Endothelial cell of umbilical vein (primary cell): ENCODE data around the gene IPO5. TPM values are rescaled to one million over a fixed set of nuclear protein-coding genes. Genes with fewer than 3 reads are reported as not detected.

Experiments
- BruUV-seq: library from RNA; stranded (reverse); fragments of 400-500 nt; replicated peaks from 2 replicates; lab custom pipeline; 2021; lab: Mats Ljungman, UMichigan
- CTCF ChIA-PET: fragments of 300-600, 350-600 bp; sonication (Branson Sonifier 250); formaldehyde crosslinking; loops from one replicate; lab custom pipeline; 2021; ENCODE audit warnings: antibody characterized with exemption, inconsistent platforms; lab: Charles Lee
- POLR2A ChIA-PET: fragments of 300-600, 350-600 bp; sonication (Branson Sonifier 250); formaldehyde crosslinking; loops from one replicate; lab custom pipeline; 2021; ENCODE audit warnings: antibody characterized with exemption, inconsistent platforms; lab: Charles Lee
- DNase-seq: peaks from one replicate; pipeline ENCODE4 v3.0.0-alpha.2; 2011; ENCODE audit warnings: low read depth, low spot score
- FAIRE-seq: peaks from 2 replicates; lab custom pipeline; 2011; peaks lifted over from hg19 to GRCh38; lab: Jason Lieb, UNC
- H2AFZ ChIP-seq: 2 replicates; pipeline ENCODE4 v1.6.0; 2012; ENCODE audit warnings: low read depth, low read length, control low read depth, inconsistent platforms
- H3K27ac ChIP-seq: 2 replicates; pipeline ENCODE4 v1.5.1; 2011; ENCODE audit warnings: low read depth, mild to moderate bottlenecking, control low read depth, low read length, moderate library complexity; ENCODE audit not compliant: insufficient read depth
- H3K27me3 ChIP-seq, 2 experiments: 2 replicates each; pipeline versions ENCODE4 v1.6.0 to v1.6.1; 2011; ENCODE audit warnings: low read length in 2 of 2, mixed read lengths in 1 of 2; ENCODE audit not compliant: control insufficient read depth in 2 of 2, insufficient read depth in 2 of 2
- H3K36me3 ChIP-seq, 2 experiments: 2 replicates in 1 of 2; 3 replicates in 1 of 2; pipeline ENCODE4 v1.5.1; 2011; ENCODE audit warnings: low read length in 2 of 2, mild to moderate bottlenecking in 1 of 2, moderate library complexity in 1 of 2; ENCODE audit not compliant: control insufficient read depth in 2 of 2, insufficient read depth in 2 of 2; ENCODE audit errors: extremely low read depth in 1 of 2
- H3K4me1 ChIP-seq: 3 replicates; pipeline ENCODE4 v1.5.1; 2011; ENCODE audit warnings: mild to moderate bottlenecking, low read length; ENCODE audit not compliant: control insufficient read depth, insufficient read depth; ENCODE audit errors: extremely low read depth
- H3K4me2 ChIP-seq: 2 replicates; pipeline ENCODE4 v1.6.1; 2011; ENCODE audit warnings: low read length, control low read depth, mixed read lengths; ENCODE audit not compliant: insufficient read depth
- H3K4me3 ChIP-seq, 3 experiments: fragments of 200-600 bp in 1 of 3; sonication (generic), shearing (Covaris generic) in 1 of 3; replicated peaks in 1 of 3; 2 replicates each; pipeline ENCODE4 v1.5.1; 2011 to 2016; ENCODE audit warnings: control low read depth in 3 of 3, low read length in 3 of 3, mild to moderate bottlenecking in 2 of 3, inconsistent platforms in 1 of 3, low read depth in 1 of 3, moderate library complexity in 1 of 3; ENCODE audit not compliant: insufficient read depth in 1 of 3
- H3K79me2 ChIP-seq: 2 replicates; pipeline ENCODE4 v1.6.0; 2012; ENCODE audit warnings: low read length, inconsistent platforms; ENCODE audit not compliant: control insufficient read depth, insufficient read depth
- H3K9ac ChIP-seq: replicated peaks from 2 replicates; pipeline ENCODE3; 2011; ENCODE audit warnings: low read length, control low read depth; ENCODE audit not compliant: insufficient read depth; ENCODE audit errors: extremely low read depth
- H3K9me1 ChIP-seq: replicated peaks from 3 replicates; pipeline ENCODE4 v1.6.0; 2011; ENCODE audit warnings: mild to moderate bottlenecking, low read length; ENCODE audit not compliant: control insufficient read depth, insufficient read depth; ENCODE audit errors: extremely low read depth
- H3K9me3 ChIP-seq: replicated peaks from 2 replicates; pipeline ENCODE4 v1.5.1; 2012; ENCODE audit warnings: low read length, inconsistent platforms; ENCODE audit not compliant: control insufficient read depth, insufficient read depth
- H4K20me1 ChIP-seq: replicated peaks from 2 replicates; pipeline ENCODE3; 2011; ENCODE audit warnings: mild to moderate bottlenecking, low read length; ENCODE audit not compliant: control insufficient read depth, insufficient read depth; ENCODE audit errors: extremely low read depth
- CTCF ChIP-seq, 2 donors: IDR thresholded peaks; 1 replicate in 1 of 2; 2 replicates in 1 of 2; pipeline ENCODE4 v1.5.1; 2011; ENCODE audit warnings: low read length in 2 of 2, mild to moderate bottlenecking in 2 of 2, moderate library complexity in 2 of 2, control low read depth in 1 of 2, inconsistent platforms in 1 of 2, low read depth in 1 of 2; ENCODE audit not compliant: insufficient read depth in 1 of 2; ENCODE audit errors: extremely low read depth in 1 of 2
- EZH2 ChIP-seq: IDR thresholded peaks from 2 replicates; pipeline ENCODE4 v1.6.1; 2012; ENCODE audit warnings: borderline replicate concordance, low read depth, mild to moderate bottlenecking, moderate library complexity, low read length, inconsistent platforms; ENCODE audit not compliant: severe bottlenecking
- FOS ChIP-seq: IDR thresholded peaks from 2 replicates; pipeline ENCODE4 v1.6.1; 2011; ENCODE audit warnings: mild to moderate bottlenecking, low read length, moderate library complexity, borderline replicate concordance; ENCODE audit not compliant: insufficient read depth
- GATA2 ChIP-seq: IDR thresholded peaks from 2 replicates; pipeline ENCODE4 v1.7.0; 2011; ENCODE audit warnings: low read depth, mild to moderate bottlenecking, moderate library complexity, mixed read lengths, low read length; ENCODE audit not compliant: insufficient read length, insufficient read depth
- JUN ChIP-seq: IDR thresholded peaks from 2 replicates; pipeline ENCODE4 v1.6.1; 2011; ENCODE audit warnings: borderline replicate concordance, low read depth; ENCODE audit not compliant: insufficient read length, insufficient read depth
- MAX ChIP-seq: IDR thresholded peaks from 2 replicates; pipeline ENCODE4 v1.6.1; 2011; ENCODE audit not compliant: insufficient read depth, insufficient read length
- MYC ChIP-seq: IDR thresholded peaks from one replicate; pipeline ENCODE4 v1.6.1; 2011; ENCODE audit warnings: mild to moderate bottlenecking, low read depth, low read length
- POLR2A ChIP-seq: IDR thresholded peaks from 2 replicates; pipeline ENCODE4 v1.6.1; 2012; ENCODE audit warnings: low read depth, mild to moderate bottlenecking, control low read depth, low read length
- POLR2AphosphoS5 ChIP-seq: IDR thresholded peaks from 2 replicates; pipeline ENCODE4 v1.6.1; 2012; ENCODE audit warnings: low read depth, mild to moderate bottlenecking, control low read depth, low read length, moderate library complexity; ENCODE audit not compliant: insufficient read depth
- dilution Hi-C: fragments of 300-500 bp; cut with MboI; formaldehyde crosslinking; loops from one replicate; pipeline ENCODE4 v1.15.0; 2019; ENCODE audit warnings: low sequenced_read_pairs; ENCODE audit not compliant: extremely low pct_ligation_motif_present
- intact Hi-C: fragments of 100-400 bp; cut with micrococcal nuclease; formaldehyde crosslinking; loops from one replicate; pipeline ENCODE4 v1.10.0; 2022
- polyA plus RNA-seq, 4 experiments: library from polyadenylated mRNA; depleted of rRNA in 3 of 4; stranded (reverse) in 3 of 4; unstranded in 1 of 4; fragments of >200 nt; gene quantifications; 2 replicates each; pipeline versions ENCODE4 v1.2.1 to v1.2.3, GENCODE V29; 2011 to 2012; ENCODE audit warnings: missing spikeins in 1 of 4
- total RNA-seq: library from RNA; stranded (reverse); gene quantifications from 2 replicates; pipeline ENCODE4 v1.2.3, GENCODE V29; 2021

The IPO5 gene
- total and polyA plus RNA-seq, 2 donors (not counting 3 experiments of a cell fraction or from before 2014, with no cell fraction given): 50.4 to 183 TPM

- H3K4me3 ChIP-seq: no peak overlapping the region
- no peak for DNase-seq
- no peaks in the 10 kb centered on the region for H3K9me1 ChIP-seq
- H2AFZ ChIP-seq: no peak overlapping the region
- H3K27ac ChIP-seq: no peak overlapping the region
- H3K4me2 ChIP-seq: no peak overlapping the region
- no peaks in the 10 kb centered on the region for H3K9me3 ChIP-seq
- ChIA-PET CTCF (no interaction called here), POLR2A (no interaction called here)
- no peak overlapping the region for H3K9ac ChIP-seq
- TF ChIP-seq GATA2 (no peak), MYC (no peak), MAX (no peak), EZH2 (no peak), JUN (no peak), POLR2A (no peak), POLR2AphosphoS5 (no peak), FOS (no peak), CTCF (IDR thresholded peaks at IDR 0.05; ENCODE audit: extremely low read depth in 1 of 2, insufficient read depth in 1 of 2, low read depth in 1 of 2, low read length in 2 of 2) (no peak)
- no peaks in the 10 kb centered on the region for H3K4me1 ChIP-seq
- intact Hi-C loops: no loop called here
- FAIRE-seq: no peak
- H3K27me3 ChIP-seq: no peaks in the 10 kb centered on the region
- BruUV-seq: no TSS peak
- H3K36me3 ChIP-seq: no peaks in the 10 kb centered on the region
- no peaks in the 10 kb centered on the region for H3K79me2 ChIP-seq
- dilution Hi-C loops: no loop called here
- H4K20me1 ChIP-seq: no peaks in the 10 kb centered on the region
These were observed 40.3 kb upstream of the IPO5 start for GRCh38 chr13:97913206-97913605.
